Panc1 (cell line): ENCODE results near the gene CFAP251. TPM values are rescaled to one million over a fixed set of nuclear protein-coding genes. Genes with fewer than 3 reads are reported as not detected.

Source experiments
- ATAC-seq: fragments of 200-7000 bp; cut with Tn5 transposase; 2 replicates; pipeline ENCODE4 v1.9.1; 2020; ENCODE audit warnings: mild to moderate bottlenecking, moderate library complexity
- BruUV-seq: library from RNA; stranded (reverse); fragments of 400-500 nt; replicated peaks from 2 replicates; lab custom pipeline; 2021; lab: Mats Ljungman, UMichigan
- CTCF ChIA-PET: fragments of 300-600 bp; sonication (Branson Sonifier 250); formaldehyde crosslinking; loops from one replicate; lab custom pipeline; 2022; ENCODE audit warnings: antibody characterized with exemption; lab: Charles Lee
- POLR2A ChIA-PET: fragments of 300-600 bp; sonication (Branson Sonifier 250); formaldehyde crosslinking; loops from one replicate; lab custom pipeline; 2022; ENCODE audit warnings: antibody characterized with exemption; lab: Charles Lee
- DNase-seq: peaks from one replicate; pipeline ENCODE4 v3.0.0-alpha.2; 2010; ENCODE audit warnings: low read depth, low spot score
- H3K27ac ChIP-seq: 2 replicates; pipeline ENCODE4 v1.5.1; 2011; ENCODE audit warnings: mild to moderate bottlenecking, low read length, inconsistent platforms
- H3K27me3 ChIP-seq: fragments of 200-500 bp; sonication (Bioruptor generic); 2 replicates; pipeline ENCODE4 v1.6.0; 2014; ENCODE audit warnings: low read length, inconsistent platforms; ENCODE audit not compliant: control insufficient read depth, insufficient read depth
- H3K36me3 ChIP-seq: fragments of 200-500 bp; sonication (Bioruptor generic); 2 replicates; pipeline ENCODE4 v1.5.1; 2014; ENCODE audit warnings: inconsistent platforms, mild to moderate bottlenecking, low read length, moderate library complexity; ENCODE audit not compliant: control insufficient read depth, insufficient read depth
- H3K4me1 ChIP-seq: 2 replicates; pipeline ENCODE4 v1.5.1; 2011; ENCODE audit warnings: inconsistent platforms, mild to moderate bottlenecking, low read length, moderate library complexity; ENCODE audit not compliant: control insufficient read depth, insufficient read depth
- H3K4me3 ChIP-seq, 2 experiments: 2 replicates each; pipeline ENCODE4 v1.5.1; 2011 to 2012; ENCODE audit warnings: low read depth in 2 of 2, low read length in 2 of 2, mild to moderate bottlenecking in 2 of 2, inconsistent platforms in 1 of 2, moderate library complexity in 1 of 2
- H3K9me3 ChIP-seq: fragments of 200-500 bp; sonication (Bioruptor generic); 2 replicates; pipeline ENCODE4 v1.5.1; 2014; ENCODE audit warnings: low read depth, mild to moderate bottlenecking, inconsistent platforms, low read length, moderate library complexity; ENCODE audit not compliant: control insufficient read depth, insufficient read depth
- CTCF ChIP-seq: fragments of 450-650 bp; IDR thresholded peaks from 2 replicates; pipeline ENCODE4 v1.5.1; 2017; ENCODE audit warnings: mild to moderate bottlenecking
- POLR2AphosphoS5 ChIP-seq: IDR thresholded peaks from 2 replicates; pipeline ENCODE4 v1.6.1; 2012; ENCODE audit warnings: mild to moderate bottlenecking, low read depth, low read length, moderate library complexity
- REST ChIP-seq, 2 experiments: IDR thresholded peaks; 2 replicates each; pipeline ENCODE4 v1.6.1; 2011 to 2012; ENCODE audit warnings: low read depth in 2 of 2, control low read depth in 1 of 2, low read length in 1 of 2, mild to moderate bottlenecking in 1 of 2, moderate library complexity in 1 of 2; ENCODE audit not compliant: insufficient read depth in 1 of 2
- SIN3A ChIP-seq: IDR thresholded peaks from 2 replicates; pipeline ENCODE4 v1.6.1; 2012; ENCODE audit warnings: low read depth, mild to moderate bottlenecking, low read length, moderate library complexity, borderline replicate concordance; ENCODE audit not compliant: insufficient read depth
- TCF7L2 ChIP-seq: IDR thresholded peaks from 2 replicates; pipeline ENCODE4 v1.6.1; 2011; ENCODE audit warnings: mild to moderate bottlenecking, low read depth, low read length, inconsistent platforms
- in situ Hi-C: cut with HindIII; loops from 2 replicates; pipeline ENCODE4 v1.10.0; 2016; ENCODE audit warnings: low sequenced_read_pairs, low pct_unique_long_range_greater_than_20kb
- intact Hi-C: fragments of 100-400 bp; cut with micrococcal nuclease; formaldehyde crosslinking; loops from one replicate; pipeline ENCODE4 v1.10.0; 2022; ENCODE audit not compliant: unreplicated experiment
- total RNA-seq: library from RNA; stranded (reverse); gene quantifications from one replicate; pipeline ENCODE4 v1.2.1, GENCODE V29; 2021; ENCODE audit not compliant: unreplicated experiment

Gene CFAP251
- total RNA-seq, 1 experiment from 2014 or later = 4.2 TPM

- ATAC-seq (no peak), DNase-seq (no peak)
- POLR2A ChIA-PET = no interaction called here
- Histone ChIP-seq H3K27me3 (no peaks in the 10 kb centered on the region), H3K36me3 (no peaks in the 10 kb centered on the region), H3K4me3 (no peak overlapping the region), H3K27ac (no peak overlapping the region), H3K4me1 (0 out of 2 replicates have a peak, but pooled peaks cover 3% of the 10 kb centered on the region), H3K9me3 (no peaks in the 10 kb centered on the region)
- CTCF ChIA-PET = no interaction called here
- intact Hi-C loops = loop anchor here (10.0 kb wide), 1 partner anchor 71 kb away; no protein-coding TSS in a partner anchor
- no peak for TF ChIP-seq POLR2AphosphoS5
- no peak for TF ChIP-seq CTCF
- TF ChIP-seq TCF7L2 = no peak
- TF ChIP-seq REST (IDR thresholded peaks at IDR 0.05; ENCODE audit: insufficient read depth in 1 of 2, low read depth in 2 of 2, low read length in 1 of 2) = no peak
- no peak for TF ChIP-seq SIN3A
- in situ Hi-C loops = no loop called here
- BruUV-seq = no TSS peak
Measured at GRCh38 chr12:121996050-121996944, 77.9 kb downstream of the CFAP251 start.

- no TSS peak for BruUV-seq
- no peaks in the 10 kb centered on the region for H3K9me3 ChIP-seq
- in situ Hi-C loops (no loop called here), intact Hi-C loops (loop anchor here (10.0 kb wide), 1 partner anchor 72 kb away; no protein-coding TSS in a partner anchor)
- no peak for TF ChIP-seq REST (IDR thresholded peaks at IDR 0.05; ENCODE audit: insufficient read depth in 1 of 2, low read depth in 2 of 2, low read length in 1 of 2)
- no peak for TF ChIP-seq POLR2AphosphoS5
- no peak for TF ChIP-seq SIN3A
- no peak for TF ChIP-seq TCF7L2
- no peak for TF ChIP-seq CTCF
- no peak overlapping the region for H3K27ac ChIP-seq
- POLR2A ChIA-PET = interaction anchor here (0.6 kb wide), 1 partner anchor 29 kb away, joined by 5 read pairs; no protein-coding TSS in a partner anchor
- no peak for ATAC-seq
- DNase-seq = no peak
- no peaks in the 10 kb centered on the region for H3K27me3 ChIP-seq
- H3K36me3 ChIP-seq = no peaks in the 10 kb centered on the region
- CTCF ChIA-PET = no interaction called here
- H3K4me1 ChIP-seq = 0 out of 2 replicates have a peak, but pooled peaks cover 3% of the 10 kb centered on the region
- no peak overlapping the region for H3K4me3 ChIP-seq
Measured at GRCh38 chr12:121996945-121997612, 78.7 kb downstream of the CFAP251 start.
